Chondrocyte (in vitro differentiated cells): ENCODE data around the gene APOE. TPM values are rescaled to one million over a fixed set of nuclear protein-coding genes. Genes with fewer than 3 reads are reported as not detected.
A peak's percentile ranks its signal among the peaks of the same experiment; 100 is the strongest.

ENCODE experiments used
- DNase-seq: peaks from one replicate; pipeline ENCODE4 v3.0.0; 2021; ENCODE audit warnings: mixed read lengths, low spot score
- H3K27ac Mint-ChIP-seq: one replicate; pipeline ENCODE4 v1.8.0; 2021; ENCODE audit warnings: mild to moderate bottlenecking, moderate library complexity, mixed read lengths; ENCODE audit not compliant: unreplicated experiment
- H3K27me3 Mint-ChIP-seq: 2 replicates; pipeline ENCODE4 v1.8.0; 2021; ENCODE audit warnings: low read depth, mixed read lengths
- H3K36me3 Mint-ChIP-seq: 2 replicates; pipeline ENCODE4 v1.8.0; 2021; ENCODE audit warnings: low read depth, mixed read lengths
- H3K4me1 Mint-ChIP-seq: 2 replicates; pipeline ENCODE4 v1.8.0; 2021; ENCODE audit warnings: low read depth, mild to moderate bottlenecking, mixed read lengths
- H3K4me3 Mint-ChIP-seq: one replicate; pipeline ENCODE4 v1.8.0; 2021; ENCODE audit warnings: mild to moderate bottlenecking, moderate library complexity, mixed read lengths; ENCODE audit not compliant: unreplicated experiment
- H3K9me3 Mint-ChIP-seq: 2 replicates; pipeline ENCODE4 v1.8.0; 2021; ENCODE audit warnings: low read depth, mixed read lengths
- total RNA-seq: library from RNA; stranded (reverse); gene quantifications from 3 replicates; pipeline ENCODE4 v1.2.1, GENCODE V29; 2021
- TF ChIP-seq, protein P1 (sequence below): fragments of 200-600 bp; sonication (generic); IDR thresholded peaks from 2 replicates; pipeline ENCODE4 v1.5.0; 2021; ENCODE audit warnings: antibody characterized with exemption, mild to moderate bottlenecking, moderate library complexity

Gene APOE
- total RNA-seq, 1 donor from 2014 or later: 178 TPM

DNA sequence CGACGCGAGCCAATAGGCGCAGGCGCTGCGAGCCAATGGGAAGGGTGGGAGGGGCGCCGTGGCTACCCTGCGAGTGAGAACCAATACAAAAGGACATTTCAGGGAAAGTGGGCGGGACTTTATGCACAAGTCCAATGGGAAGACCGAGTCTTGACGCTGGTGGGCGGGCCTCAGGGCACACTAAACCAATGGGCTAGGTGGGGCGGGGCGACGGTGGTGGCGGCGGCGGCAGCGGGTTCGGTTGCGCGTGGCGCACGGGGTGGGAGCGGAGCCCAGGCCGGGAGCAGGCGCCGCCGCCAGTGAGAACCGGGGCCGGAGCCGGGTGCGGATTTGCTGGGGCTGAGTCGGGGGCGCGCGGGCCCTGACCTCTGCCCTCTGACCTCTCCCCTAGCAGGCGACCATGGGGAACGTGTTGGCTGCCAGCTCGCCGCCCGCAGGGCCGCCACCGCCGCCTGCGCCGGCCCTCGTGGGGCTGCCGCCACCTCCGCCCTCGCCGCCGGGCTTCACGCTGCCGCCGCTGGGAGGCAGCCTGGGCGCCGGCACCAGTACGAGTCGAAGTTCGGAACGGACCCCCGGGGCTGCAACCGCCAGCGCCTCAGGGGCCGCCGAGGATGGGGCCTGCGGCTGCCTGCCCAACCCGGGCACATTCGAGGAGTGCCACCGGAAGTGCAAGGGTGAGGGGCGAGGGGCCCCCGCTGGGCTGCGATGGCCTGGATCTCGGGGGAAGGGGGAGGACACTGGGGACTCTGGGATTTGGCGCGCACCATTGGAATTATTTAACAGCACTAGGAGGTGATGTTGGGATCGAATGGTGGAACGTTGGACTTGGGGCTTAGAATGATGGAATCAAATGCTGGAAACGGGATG lies 14.3 kb upstream of the APOE start, which contains the start of gene TOMM40:
TOMM40 (plus strand) TSS at position 239 of the 867 bp plus-strand sequence; CDS start at position 401, 162 bp downstream.
- peaks cover 30% of the 10 kb centered on the region for H3K36me3 Mint-ChIP-seq
- DNase-seq: peak; percentile 99

DNA sequence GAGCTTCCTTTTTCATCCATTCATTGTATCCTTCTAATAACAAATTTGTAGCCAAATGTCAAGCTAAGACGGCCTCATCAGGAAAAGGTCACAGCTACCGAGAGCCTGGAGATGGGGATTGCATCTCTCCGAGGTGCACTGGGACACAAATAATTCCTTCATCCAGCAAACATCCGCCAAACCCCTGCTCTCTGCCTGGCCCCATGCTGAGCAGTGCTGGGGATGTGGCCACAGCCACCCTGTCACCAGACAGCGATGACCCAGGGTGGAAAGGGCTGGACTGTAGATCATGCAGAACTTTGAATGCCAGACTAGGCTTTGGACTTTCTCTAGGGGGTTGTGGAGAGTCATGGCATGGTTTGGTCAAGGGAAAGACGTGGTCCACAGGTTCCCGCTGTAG lies 12.7 kb upstream of the APOE start:
- Mint-ChIP-seq H3K4me1 (peaks cover 26% of the 10 kb centered on the region), H3K9me3 (no peaks in the 10 kb centered on the region)

More for the DNA sequence above, 14.3 kb upstream of the APOE start, which contains the start of gene TOMM40:
- TF ChIP-seq, protein P1, sequence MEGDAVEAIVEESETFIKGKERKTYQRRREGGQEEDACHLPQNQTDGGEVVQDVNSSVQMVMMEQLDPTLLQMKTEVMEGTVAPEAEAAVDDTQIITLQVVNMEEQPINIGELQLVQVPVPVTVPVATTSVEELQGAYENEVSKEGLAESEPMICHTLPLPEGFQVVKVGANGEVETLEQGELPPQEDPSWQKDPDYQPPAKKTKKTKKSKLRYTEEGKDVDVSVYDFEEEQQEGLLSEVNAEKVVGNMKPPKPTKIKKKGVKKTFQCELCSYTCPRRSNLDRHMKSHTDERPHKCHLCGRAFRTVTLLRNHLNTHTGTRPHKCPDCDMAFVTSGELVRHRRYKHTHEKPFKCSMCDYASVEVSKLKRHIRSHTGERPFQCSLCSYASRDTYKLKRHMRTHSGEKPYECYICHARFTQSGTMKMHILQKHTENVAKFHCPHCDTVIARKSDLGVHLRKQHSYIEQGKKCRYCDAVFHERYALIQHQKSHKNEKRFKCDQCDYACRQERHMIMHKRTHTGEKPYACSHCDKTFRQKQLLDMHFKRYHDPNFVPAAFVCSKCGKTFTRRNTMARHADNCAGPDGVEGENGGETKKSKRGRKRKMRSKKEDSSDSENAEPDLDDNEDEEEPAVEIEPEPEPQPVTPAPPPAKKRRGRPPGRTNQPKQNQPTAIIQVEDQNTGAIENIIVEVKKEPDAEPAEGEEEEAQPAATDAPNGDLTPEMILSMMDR: peak; percentile 72
- Mint-ChIP-seq H3K4me3 (peak within 1 kb of the TSS; percentile 82), H3K27me3 (no peaks in the 10 kb centered on the region), H3K4me1 (peaks cover 26% of the 10 kb centered on the region), H3K9me3 (no peaks in the 10 kb centered on the region), H3K27ac (peak within 1 kb of the TSS; percentile 94)

DNA sequence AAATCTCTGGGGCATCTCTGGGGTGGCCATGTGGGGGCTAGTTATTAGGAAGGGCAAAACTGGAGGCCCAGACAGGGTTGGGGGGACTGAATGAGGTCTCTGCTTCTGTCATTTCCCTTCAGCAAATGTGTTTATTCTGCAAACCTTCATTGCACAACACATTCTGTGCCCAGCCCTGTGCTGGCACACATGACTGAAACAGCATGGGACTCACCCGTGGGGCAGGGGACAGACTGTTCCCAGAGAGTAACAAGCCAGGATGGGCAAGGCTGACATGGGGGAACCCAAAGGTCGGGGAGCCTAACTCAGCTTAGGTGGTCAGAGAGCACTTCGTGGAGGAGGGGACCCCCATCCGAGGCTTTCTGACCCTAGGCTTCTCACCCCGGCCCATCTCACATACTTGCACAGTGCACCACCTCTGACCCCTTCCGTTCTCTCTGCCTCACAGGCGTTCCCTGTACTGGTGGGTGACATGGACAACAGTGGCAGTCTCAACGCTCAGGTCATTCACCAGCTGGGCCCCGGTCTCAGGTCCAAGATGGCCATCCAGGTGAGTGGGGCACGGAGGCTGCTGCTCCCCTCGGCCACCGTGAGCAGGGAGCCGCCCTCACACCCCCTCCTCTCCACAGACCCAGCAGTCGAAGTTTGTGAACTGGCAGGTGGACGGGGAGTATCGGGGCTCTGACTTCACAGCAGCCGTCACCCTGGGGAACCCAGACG lies 12.1 kb upstream of the APOE start:
- peaks cover 25% of the 10 kb centered on the region for H3K36me3 Mint-ChIP-seq
- H3K4me1 Mint-ChIP-seq: peaks cover 26% of the 10 kb centered on the region
- H3K9me3 Mint-ChIP-seq: no peaks in the 10 kb centered on the region
- no peaks in the 10 kb centered on the region for H3K27me3 Mint-ChIP-seq
- no peak for DNase-seq
- H3K4me3 Mint-ChIP-seq: no peak overlapping the region
- H3K27ac Mint-ChIP-seq: no peak overlapping the region
- TF ChIP-seq, protein P1: no peak

More for the DNA sequence above, 12.7 kb upstream of the APOE start:
- peak overlapping the region; percentile 32 for H3K27ac Mint-ChIP-seq
- TF ChIP-seq, protein P1: no peak
- H3K27me3 Mint-ChIP-seq: no peaks in the 10 kb centered on the region
- DNase-seq: no peak
- H3K4me3 Mint-ChIP-seq: peak overlapping the region; percentile 82
- peaks cover 25% of the 10 kb centered on the region for H3K36me3 Mint-ChIP-seq

DNA sequence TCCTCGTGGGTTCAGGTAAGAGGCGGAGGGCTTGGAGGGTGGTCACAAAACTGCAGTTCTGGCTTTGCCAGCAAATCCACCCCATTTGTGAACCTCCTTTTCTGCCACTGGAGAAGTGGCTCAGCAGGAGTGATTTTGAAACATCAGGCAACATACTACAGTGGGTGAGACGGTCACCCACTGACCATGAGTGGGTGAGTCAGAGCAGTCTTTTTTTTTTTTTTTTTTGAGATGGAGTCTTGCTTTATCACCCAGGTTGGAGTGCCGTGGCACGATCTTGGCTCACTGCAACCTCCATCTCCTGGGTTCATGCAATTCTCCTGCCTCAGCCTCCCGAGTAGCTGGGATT lies 11.6 kb upstream of the APOE start:
- Mint-ChIP-seq H3K4me3 (no peak overlapping the region), H3K27me3 (no peaks in the 10 kb centered on the region), H3K4me1 (peaks cover 25% of the 10 kb centered on the region), H3K27ac (no peak overlapping the region), H3K36me3 (peaks cover 24% of the 10 kb centered on the region), H3K9me3 (no peaks in the 10 kb centered on the region)
- no peak for DNase-seq
- TF ChIP-seq, protein P1: no peak

DNA sequence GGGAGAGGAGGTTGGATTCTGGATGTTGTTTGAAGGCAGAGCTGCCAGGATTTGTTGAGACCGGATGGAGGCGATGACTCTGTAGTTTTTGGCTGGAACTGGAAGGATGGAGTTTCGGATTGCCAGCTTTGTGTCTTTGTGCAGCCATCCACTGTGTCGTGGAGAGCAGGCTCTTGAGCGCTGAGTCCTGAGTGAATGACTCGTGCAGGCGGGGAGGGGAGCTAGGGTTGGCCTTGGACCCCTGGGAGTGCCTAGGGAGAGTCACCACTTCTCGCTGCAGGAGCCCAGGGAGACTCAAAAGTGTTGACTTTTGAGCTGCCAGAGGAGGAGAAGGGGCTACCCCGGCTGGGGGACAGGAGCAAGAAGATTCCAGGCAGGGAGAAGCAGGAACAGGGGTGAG lies 10.7 kb upstream of the APOE start:
- TF ChIP-seq, protein P1: no peak
- Mint-ChIP-seq H3K9me3 (no peaks in the 10 kb centered on the region), H3K4me1 (peaks cover 21% of the 10 kb centered on the region), H3K4me3 (no peak overlapping the region), H3K27me3 (no peaks in the 10 kb centered on the region), H3K27ac (peak overlapping the region; percentile 63), H3K36me3 (peaks cover 22% of the 10 kb centered on the region)
- DNase-seq: no peak
